Measurements from ENCODE around the gene AMPD2. TPM values are rescaled to one million over a fixed set of nuclear protein-coding genes. Genes with fewer than 3 reads are reported as not detected.

The AMPD2 gene
- total and polyA plus RNA-seq, 7 experiments from 2014 or later = 26.2 to 403 (median 84.9) TPM

DNA sequence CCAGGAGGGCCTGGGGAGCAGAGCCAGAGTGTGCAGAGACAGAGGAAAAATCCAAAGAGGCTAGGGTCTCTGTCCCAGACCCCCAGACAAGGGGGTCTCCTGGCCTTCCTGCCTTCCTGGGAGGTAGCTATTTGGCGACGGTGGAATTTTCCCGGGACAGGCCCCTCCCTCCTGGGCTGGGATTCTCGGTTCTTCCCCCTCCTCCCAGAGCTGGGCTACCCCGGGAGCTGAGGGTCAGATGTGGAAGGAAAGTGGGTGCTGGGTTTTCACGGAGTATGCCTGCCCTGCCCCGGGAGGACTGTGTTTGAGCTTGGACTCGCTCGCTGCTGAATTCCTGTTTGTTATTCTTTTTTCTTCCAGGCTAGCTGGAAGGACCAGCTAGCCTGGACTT lies 759 bp downstream of the AMPD2 start:
- Mint-ChIP-seq H3K9me3 (no peaks in the 10 kb centered on the region), H3K27me3 (no peaks in the 10 kb centered on the region), H3K4me3 (peak overlapping the region; percentile 90 to 98 (median 94)), H3K27ac (peak overlapping the region; percentile 92 to 98 (median 96)), H3K36me3 (peaks cover 0 to 4% (median 0%) of the 10 kb centered on the region in 5 donors), H3K4me1 (peaks cover 49 to 76% (median 70%) of the 10 kb centered on the region in 7 donors)
- Histone ChIP-seq H3K9me3 (ENCODE audit: control insufficient read depth in 2 of 3, low read length in 3 of 3) (no peaks in the 10 kb centered on the region), H3K27me3 (ENCODE audit: control insufficient read depth in 2 of 2, insufficient read depth in 2 of 2, low read length in 2 of 2) (no peaks in the 10 kb centered on the region), H3K4me3 (ENCODE audit: low read length) (peak overlapping the region; percentile 78), H3K4me1 (ENCODE audit: control insufficient read depth in 2 of 2, insufficient read depth in 2 of 2, low read length in 2 of 2) (peaks cover 14 to 43% of the 10 kb centered on the region in 2 donors), H3K36me3 (ENCODE audit: control insufficient read depth in 2 of 3, insufficient read depth in 3 of 3, low read length in 3 of 3) (peaks cover 0 to 5% (median 0%) of the 10 kb centered on the region in 3 experiments), H3K27ac (ENCODE audit: low read depth, low read length) (peak overlapping the region; percentile 90)
- DNase-seq (no peak), ATAC-seq (no peak)
- ChIA-PET POLR2A (interaction anchor here (0.6 to 3.4 kb wide), 6 partner anchors 10 to 530 kb away, joined by 4 to 52 read pairs (median 4); partner anchors contain the start of genes ATXN7L2 and GNAI3), CTCF (interaction anchor here (0.6 to 1.6 kb wide), 5 partner anchors 10 to 130 kb away, joined by 3 to 9 read pairs (median 3); partner anchors contain the start of gene CYB561D1)
- intact Hi-C loops (cut with micrococcal nuclease) = loop anchor here (1.0 to 5.0 kb wide), 9 partner anchors 72 to 408 kb away; partner anchors contain the start of genes AHCYL1 (in 1 of the 2), ATXN7L2 (in 1 of the 2), CSF1 (in 1 of the 2) and CYB561D1 (in 1 of the 2)

DNA sequence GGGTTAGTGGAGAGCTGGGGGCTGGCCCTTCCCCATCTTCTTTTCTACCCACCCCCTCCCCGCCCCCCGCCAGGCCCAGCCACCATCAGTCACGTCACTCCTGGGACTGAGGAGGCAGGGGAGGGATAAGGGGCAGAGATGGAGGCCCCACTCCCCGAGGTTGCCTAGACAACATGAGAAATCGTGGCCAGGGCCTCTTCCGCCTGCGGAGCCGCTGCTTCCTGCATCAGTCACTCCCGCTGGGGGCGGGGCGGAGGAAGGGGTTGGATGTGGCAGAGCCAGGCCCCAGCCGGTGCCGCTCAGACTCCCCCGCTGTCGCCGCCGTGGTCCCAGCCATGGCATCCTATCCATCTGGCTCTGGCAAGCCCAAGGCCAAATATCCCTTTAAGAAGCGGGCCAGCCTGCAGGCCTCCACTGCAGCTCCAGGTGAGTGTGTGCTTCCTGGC lies 1.2 kb downstream of the AMPD2 start:
- Histone ChIP-seq H3K4me3 (ENCODE audit: low read length) (peak overlapping the region; percentile 78), H3K27ac (ENCODE audit: low read depth, low read length) (peak overlapping the region; percentile 90), H3K4me1 (ENCODE audit: control insufficient read depth in 2 of 2, insufficient read depth in 2 of 2, low read length in 2 of 2) (peaks cover 14 to 43% of the 10 kb centered on the region in 2 donors), H3K36me3 (ENCODE audit: control insufficient read depth in 2 of 3, insufficient read depth in 3 of 3, low read length in 3 of 3) (peaks cover 0 to 9% (median 0%) of the 10 kb centered on the region in 3 experiments), H3K27me3 (ENCODE audit: control insufficient read depth in 2 of 2, insufficient read depth in 2 of 2, low read length in 2 of 2) (no peaks in the 10 kb centered on the region), H3K9me3 (ENCODE audit: control insufficient read depth in 2 of 3, low read length in 3 of 3) (no peaks in the 10 kb centered on the region)
- intact Hi-C loops (cut with micrococcal nuclease) = loop anchor here (1.0 to 5.0 kb wide), 9 partner anchors 73 to 408 kb away; partner anchors contain the start of genes AHCYL1 (in 2 of the 2), GNAI3 (in 2 of the 2), ATXN7L2 (in 1 of the 2) and CSF1 (in 1 of the 2)
- no peaks in the 10 kb centered on the region for H3K27me3 Mint-ChIP-seq
- H3K4me3 Mint-ChIP-seq = peak overlapping the region; percentile 90 to 98 (median 94)
- ChIA-PET POLR2A (interaction anchor here (1.1 to 3.4 kb wide), 5 partner anchors 10 to 137 kb away, joined by 4 to 52 read pairs (median 4); partner anchors contain the start of genes ATXN7L2 and GNAI3), CTCF (interaction anchor here (0.9 to 1.6 kb wide), 4 partner anchors 10 to 130 kb away, joined by 3 to 9 read pairs (median 4); partner anchors contain the start of gene CYB561D1)
- no peaks in the 10 kb centered on the region for H3K9me3 Mint-ChIP-seq
- peak overlapping the region; percentile 92 to 98 (median 96) for H3K27ac Mint-ChIP-seq
- DNase-seq = peak; percentile 92 to 98 (median 95)
- peaks cover 0 to 4% (median 0%) of the 10 kb centered on the region in 5 donors for H3K36me3 Mint-ChIP-seq
- peak; percentile 90 for ATAC-seq
- peaks cover 52 to 79% (median 68%) of the 10 kb centered on the region in 7 donors for H3K4me1 Mint-ChIP-seq

DNA sequence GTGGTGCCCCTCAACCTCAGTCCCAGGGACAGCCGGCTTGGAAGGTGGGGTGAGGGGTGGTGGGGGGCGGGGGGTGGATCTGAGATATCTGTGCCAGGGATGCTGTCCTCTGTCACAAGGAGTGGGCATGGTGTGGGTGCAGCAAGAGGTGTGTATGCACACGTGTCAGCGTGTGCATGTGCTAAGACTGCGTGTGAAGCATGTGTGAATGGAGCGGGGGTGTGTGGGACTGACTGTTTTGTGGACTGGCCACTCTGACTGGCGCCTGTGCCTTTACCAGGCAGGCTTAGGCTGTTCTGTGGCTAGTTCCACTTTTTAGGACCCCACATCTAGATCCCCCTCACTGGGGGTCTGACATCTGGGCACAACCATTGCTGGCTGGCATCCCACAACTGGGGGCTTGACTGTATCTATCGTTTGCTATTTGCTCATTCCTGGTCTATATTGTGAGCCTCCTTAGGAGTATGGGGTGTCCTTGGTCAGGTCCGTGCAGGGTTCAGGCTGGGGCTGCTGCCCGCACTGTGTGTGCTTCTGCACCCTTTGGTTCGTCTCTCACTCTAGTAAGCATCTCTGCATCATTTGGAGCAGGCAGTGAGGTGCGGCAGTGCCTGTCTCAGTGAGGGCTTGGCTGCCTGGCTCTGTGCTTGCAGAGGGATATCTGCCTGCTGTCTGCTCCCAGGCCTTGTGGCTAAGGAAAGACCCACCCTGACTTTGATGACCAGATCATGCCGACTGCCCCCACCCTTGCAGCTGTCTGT lies 1.9 kb downstream of the AMPD2 start:
- CTCF ChIA-PET = interaction anchor here (1.3 to 3.2 kb wide), 2 partner anchors 18 to 78 kb away, joined by 3 to 23 read pairs; no protein-coding TSS in a partner anchor
- no peaks in the 10 kb centered on the region for H3K27me3 ChIP-seq (ENCODE audit: control insufficient read depth in 2 of 2, insufficient read depth in 2 of 2, low read length in 2 of 2)
- peaks cover 14 to 43% of the 10 kb centered on the region in 2 donors for H3K4me1 ChIP-seq (ENCODE audit: control insufficient read depth in 2 of 2, insufficient read depth in 2 of 2, low read length in 2 of 2)
- no peaks in the 10 kb centered on the region for H3K9me3 Mint-ChIP-seq
- H3K4me3 Mint-ChIP-seq = peak overlapping the region; percentile 90 to 98 (median 94)
- peaks cover 47 to 74% (median 61%) of the 10 kb centered on the region in 7 donors for H3K4me1 Mint-ChIP-seq
- POLR2A ChIA-PET = interaction anchor here (1.0 to 3.4 kb wide), 2 partner anchors 14 to 73 kb away, joined by 3 to 52 read pairs; partner anchors contain the start of gene GNAI3
- intact Hi-C loops (cut with micrococcal nuclease) = loop anchor here (1.0 to 5.0 kb wide), 8 partner anchors 73 to 409 kb away; partner anchors contain the start of genes AHCYL1 (in 1 of the 2), ATXN7L2 (in 1 of the 2), CSF1 (in 1 of the 2) and CYB561D1 (in 1 of the 2)
- peak overlapping the region; percentile 90 for H3K27ac ChIP-seq (ENCODE audit: low read depth, low read length)
- H3K36me3 ChIP-seq (ENCODE audit: control insufficient read depth in 2 of 3, insufficient read depth in 3 of 3, low read length in 3 of 3) = peaks cover 0 to 16% (median 0%) of the 10 kb centered on the region in 3 experiments
- no peak for ATAC-seq
- peak overlapping the region; percentile 92 to 98 (median 96) for H3K27ac Mint-ChIP-seq
- H3K9me3 ChIP-seq (ENCODE audit: control insufficient read depth in 2 of 3, low read length in 3 of 3) = no peaks in the 10 kb centered on the region
- H3K36me3 Mint-ChIP-seq = peaks cover 0 to 8% (median 0%) of the 10 kb centered on the region in 5 donors
- no peak for DNase-seq
- H3K27me3 Mint-ChIP-seq = no peaks in the 10 kb centered on the region
- peak overlapping the region; percentile 78 for H3K4me3 ChIP-seq (ENCODE audit: low read length)

DNA sequence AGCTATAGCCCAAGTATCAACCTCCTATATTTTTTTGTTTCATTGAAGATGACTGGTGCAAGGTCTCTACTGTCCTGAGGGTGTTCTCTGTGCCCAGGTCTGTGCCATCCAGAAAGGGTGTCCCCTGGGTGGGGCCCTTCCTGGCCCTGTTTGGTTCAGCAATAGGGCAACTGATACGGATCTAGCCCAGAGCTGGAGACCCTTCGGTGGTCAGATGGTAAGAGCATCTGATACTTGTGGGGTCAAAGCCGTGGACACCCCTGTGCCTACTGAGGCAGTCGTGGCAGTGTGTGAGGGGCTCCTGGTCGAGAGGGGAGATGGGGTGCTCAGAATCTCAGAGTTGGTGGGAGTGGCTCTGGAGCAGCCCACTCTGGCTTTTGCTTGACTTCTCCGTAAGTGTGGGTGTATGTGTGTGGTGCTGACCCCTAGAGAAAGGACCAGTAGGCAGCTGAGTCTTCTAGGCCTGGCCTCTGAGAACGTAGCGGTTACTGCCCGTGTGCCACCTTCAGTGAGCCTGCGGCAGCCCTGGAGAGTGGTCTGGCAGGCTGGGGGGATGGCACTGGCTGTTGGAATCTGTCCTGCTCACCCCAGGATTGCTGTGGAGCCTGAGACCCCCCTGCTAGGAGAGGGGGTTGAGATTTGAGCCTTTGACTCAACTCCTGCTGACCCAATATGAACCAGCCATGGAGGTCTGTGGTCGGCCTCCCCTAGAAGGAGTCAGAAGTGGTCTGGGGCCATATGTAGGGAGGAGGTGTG lies 2.7 kb downstream of the AMPD2 start:
- peak overlapping the region; percentile 92 to 98 (median 96) for H3K27ac Mint-ChIP-seq
- peak overlapping the region; percentile 90 to 98 (median 94) for H3K4me3 Mint-ChIP-seq
- ChIA-PET POLR2A (interaction anchor here (1.0 to 3.4 kb wide), 4 partner anchors 13 to 76 kb away, joined by 3 to 52 read pairs (median 10); partner anchors contain the start of gene GNAI3), CTCF (interaction anchor here (1.3 to 3.2 kb wide), 2 partner anchors 17 to 78 kb away, joined by 3 to 23 read pairs; no protein-coding TSS in a partner anchor)
- Histone ChIP-seq H3K27ac (ENCODE audit: low read depth, low read length) (peak overlapping the region; percentile 90), H3K4me3 (ENCODE audit: low read length) (peak overlapping the region; percentile 78), H3K36me3 (ENCODE audit: control insufficient read depth in 2 of 3, insufficient read depth in 3 of 3, low read length in 3 of 3) (peaks cover 0 to 24% (median under 1%) of the 10 kb centered on the region in 3 experiments), H3K27me3 (ENCODE audit: control insufficient read depth in 2 of 2, insufficient read depth in 2 of 2, low read length in 2 of 2) (no peaks in the 10 kb centered on the region), H3K9me3 (ENCODE audit: control insufficient read depth in 2 of 3, low read length in 3 of 3) (no peaks in the 10 kb centered on the region), H3K4me1 (ENCODE audit: control insufficient read depth in 2 of 2, insufficient read depth in 2 of 2, low read length in 2 of 2) (peaks cover 14 to 43% of the 10 kb centered on the region in 2 donors)
- DNase-seq = no peak
- peaks cover 43 to 67% (median 55%) of the 10 kb centered on the region in 7 donors for H3K4me1 Mint-ChIP-seq
- no peak for ATAC-seq
- no peaks in the 10 kb centered on the region for H3K27me3 Mint-ChIP-seq
- intact Hi-C loops (cut with micrococcal nuclease) = loop anchor here in 1 of 2 donors (5.0 kb wide), 1 partner anchor 290 kb away; the partner anchor contains the start of gene CSF1
- peaks cover 0 to 8% (median 0%) of the 10 kb centered on the region in 5 donors for H3K36me3 Mint-ChIP-seq
- no peaks in the 10 kb centered on the region for H3K9me3 Mint-ChIP-seq

DNA sequence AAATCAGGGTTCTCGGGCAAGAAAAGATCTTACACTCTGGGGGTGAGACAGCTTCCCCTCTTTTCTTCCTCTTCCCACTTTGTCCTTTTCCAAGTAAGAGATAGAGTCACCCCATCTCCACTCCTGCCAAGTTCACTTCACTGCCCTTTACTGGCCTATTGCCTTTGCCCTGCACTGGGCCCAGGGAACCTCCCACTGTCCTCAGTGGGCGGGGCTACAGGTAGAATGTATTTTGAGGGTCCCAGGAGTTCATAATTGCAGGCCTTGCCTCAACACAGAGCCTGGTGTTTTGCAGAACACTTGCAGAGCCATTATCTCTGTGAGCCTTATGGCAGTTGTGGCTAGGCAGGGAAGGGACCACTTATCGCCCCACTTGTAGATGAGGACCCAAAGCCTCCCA lies 3.3 kb downstream of the AMPD2 start:
- ATAC-seq = no peak
- H3K27ac ChIP-seq (ENCODE audit: low read depth, low read length) = peak overlapping the region; percentile 90
- intact Hi-C loops (cut with micrococcal nuclease) = loop anchor here in 1 of 2 donors (5.0 kb wide), 1 partner anchor 289 kb away; the partner anchor contains the start of gene CSF1
- DNase-seq = no peak
- H3K4me3 ChIP-seq (ENCODE audit: low read length) = peak overlapping the region; percentile 78
- H3K27me3 ChIP-seq (ENCODE audit: control insufficient read depth in 2 of 2, insufficient read depth in 2 of 2, low read length in 2 of 2) = no peaks in the 10 kb centered on the region
- peaks cover 14 to 43% of the 10 kb centered on the region in 2 donors for H3K4me1 ChIP-seq (ENCODE audit: control insufficient read depth in 2 of 2, insufficient read depth in 2 of 2, low read length in 2 of 2)
- no peaks in the 10 kb centered on the region for H3K27me3 Mint-ChIP-seq
- H3K9me3 Mint-ChIP-seq = no peaks in the 10 kb centered on the region
- ChIA-PET CTCF (interaction anchor here (1.3 to 3.2 kb wide), 2 partner anchors 16 to 79 kb away, joined by 3 to 23 read pairs; no protein-coding TSS in a partner anchor), POLR2A (interaction anchor here (1.0 to 2.2 kb wide), 3 partner anchors 13 to 77 kb away, joined by 3 to 16 read pairs (median 3); partner anchors contain the start of gene GNAI3)
- peaks cover 0 to 30% (median 6%) of the 10 kb centered on the region in 3 experiments for H3K36me3 ChIP-seq (ENCODE audit: control insufficient read depth in 2 of 3, insufficient read depth in 3 of 3, low read length in 3 of 3)
- H3K4me3 Mint-ChIP-seq = peak overlapping the region; percentile 90 to 98 (median 94)
- H3K36me3 Mint-ChIP-seq = peaks cover 0 to 10% (median 0%) of the 10 kb centered on the region in 5 donors
- peak overlapping the region; percentile 70 to 98 (median 96) for H3K27ac Mint-ChIP-seq
- H3K9me3 ChIP-seq (ENCODE audit: control insufficient read depth in 2 of 3, low read length in 3 of 3) = no peaks in the 10 kb centered on the region
- H3K4me1 Mint-ChIP-seq = peaks cover 40 to 64% (median 54%) of the 10 kb centered on the region in 7 donors
